Mesenchymal stem cell (in vitro differentiated cells and primary cell): ENCODE data around the gene IPO8.

Source experiments
- DNase-seq: peaks from one replicate; pipeline ENCODE4 v3.0.0-alpha.2; 2013
- H2AFZ ChIP-seq: one replicate; pipeline ENCODE4 v1.6.1; 2013; ENCODE audit warnings: low read depth, mild to moderate bottlenecking, control low read depth, inconsistent platforms, low read length, moderate library complexity
- H2AK5ac ChIP-seq: 2 replicates; pipeline ENCODE4 v1.6.1; 2013; ENCODE audit warnings: low read length, moderate library complexity, mild to moderate bottlenecking, inconsistent platforms; ENCODE audit not compliant: severe bottlenecking
- H2BK120ac ChIP-seq: one replicate; pipeline ENCODE4 v1.6.1; 2013; ENCODE audit warnings: low read depth, mild to moderate bottlenecking, inconsistent platforms, low read length, moderate library complexity
- H2BK12ac ChIP-seq, 2 experiments: one replicate each; pipeline ENCODE4 v1.6.1; 2013; ENCODE audit warnings: inconsistent platforms in 2 of 2, low read length in 2 of 2, mild to moderate bottlenecking in 2 of 2, moderate library complexity in 2 of 2, control low read depth in 1 of 2
- H2BK15ac ChIP-seq: one replicate; pipeline ENCODE4 v1.6.1; 2013; ENCODE audit warnings: mild to moderate bottlenecking, low read depth, inconsistent platforms; ENCODE audit not compliant: poor library complexity, severe bottlenecking
- H2BK5ac ChIP-seq: 2 replicates; pipeline ENCODE4 v1.6.1; 2013; ENCODE audit warnings: low read depth, mild to moderate bottlenecking, low read length, control low read depth, inconsistent platforms; ENCODE audit not compliant: poor library complexity, severe bottlenecking
- H3K14ac ChIP-seq, 2 experiments: one replicate each; pipeline ENCODE4 v1.6.1; 2013; ENCODE audit warnings: inconsistent platforms in 2 of 2, low read length in 2 of 2, control low read depth in 1 of 2, mild to moderate bottlenecking in 1 of 2, moderate library complexity in 1 of 2
- H3K18ac ChIP-seq, 2 experiments: one replicate each; pipeline ENCODE4 v1.6.1; 2013; ENCODE audit warnings: inconsistent platforms in 2 of 2, low read length in 2 of 2, control low read depth in 1 of 2, low read depth in 1 of 2, mild to moderate bottlenecking in 1 of 2
- H3K23ac ChIP-seq, 2 experiments: one replicate each; pipeline ENCODE4 v1.6.1; 2013; ENCODE audit warnings: inconsistent platforms in 2 of 2, low read length in 2 of 2, mild to moderate bottlenecking in 2 of 2, moderate library complexity in 2 of 2, control low read depth in 1 of 2
- H3K27ac ChIP-seq: 2 replicates; pipeline ENCODE4 v1.5.1; 2013; ENCODE audit warnings: mild to moderate bottlenecking, moderate library complexity, low read length, control low read depth, inconsistent platforms; ENCODE audit not compliant: poor library complexity, severe bottlenecking
- H3K27me3 ChIP-seq, 2 experiments: 2 replicates each; pipeline versions ENCODE4 v1.6.1 to v1.7.0; 2013; ENCODE audit warnings: low read length in 2 of 2, mild to moderate bottlenecking in 2 of 2, moderate library complexity in 2 of 2, control low read depth in 1 of 2, inconsistent platforms in 1 of 2; ENCODE audit not compliant: control insufficient read depth in 1 of 2, insufficient read depth in 1 of 2
- H3K36me3 ChIP-seq, 2 experiments: 2 replicates each; pipeline versions ENCODE4 v1.6.1 to v1.7.0; 2013; ENCODE audit warnings: low read length in 2 of 2, control low read depth in 1 of 2, inconsistent platforms in 1 of 2, low read depth in 1 of 2, mild to moderate bottlenecking in 1 of 2; ENCODE audit not compliant: insufficient read depth in 2 of 2, control insufficient read depth in 1 of 2
- H3K4ac ChIP-seq, 2 experiments: one replicate each; pipeline ENCODE4 v1.6.1; 2013; ENCODE audit warnings: inconsistent platforms in 2 of 2, low read length in 2 of 2, mild to moderate bottlenecking in 2 of 2, moderate library complexity in 2 of 2, control low read depth in 1 of 2, low read depth in 1 of 2
- H3K4me1 ChIP-seq: 2 replicates; pipeline ENCODE4 v1.6.1; 2013; ENCODE audit warnings: low read depth, low read length, control low read depth; ENCODE audit not compliant: control insufficient read depth, insufficient read depth
- H3K4me2 ChIP-seq: 2 replicates; pipeline ENCODE4 v1.6.1; 2013; ENCODE audit warnings: low read length, mild to moderate bottlenecking, inconsistent platforms; ENCODE audit not compliant: poor library complexity, severe bottlenecking
- H3K4me3 ChIP-seq, 2 experiments: 2 replicates each; pipeline versions ENCODE4 v1.5.1 to v1.7.0; 2013; ENCODE audit warnings: low read length in 2 of 2, mild to moderate bottlenecking in 2 of 2, control low read depth in 1 of 2, low read depth in 1 of 2; ENCODE audit not compliant: insufficient read depth in 1 of 2
- H3K79me1 ChIP-seq: replicated peaks from 2 replicates; pipeline ENCODE4 v1.6.1; 2013; ENCODE audit warnings: mild to moderate bottlenecking, control low read depth, low read length, inconsistent platforms; ENCODE audit not compliant: poor library complexity, severe bottlenecking
- H3K9ac ChIP-seq: 2 replicates; pipeline ENCODE4 v1.7.0; 2013; ENCODE audit warnings: mild to moderate bottlenecking, low read length, moderate library complexity
- H3K9me3 ChIP-seq: 2 replicates; pipeline ENCODE4 v1.7.0; 2013; ENCODE audit warnings: mild to moderate bottlenecking, low read length; ENCODE audit not compliant: control insufficient read depth
- H4K8ac ChIP-seq: one replicate; pipeline ENCODE4 v1.6.1; 2013; ENCODE audit warnings: inconsistent platforms, mild to moderate bottlenecking, low read length, moderate library complexity
- H4K91ac ChIP-seq: one replicate; pipeline ENCODE4 v1.6.1; 2013; ENCODE audit warnings: mild to moderate bottlenecking, low read length, inconsistent platforms
- WGBS: methylation state at CpG from one replicate; pipeline ENCODE4 v1.1.7; 2013; ENCODE audit warnings: mixed read lengths; 5-methylcytosine and 5-hydroxymethylcytosine counted together

IPO8 gene

GRCh38 chr12:30602678-30603077 lies 93.0 kb downstream of the IPO8 start:
- Histone ChIP-seq H2AK5ac (no peak overlapping the region), H3K14ac (no peak overlapping the region), H3K4ac (no peak overlapping the region), H2BK120ac (no peak overlapping the region), H3K27me3 (no peaks in the 10 kb centered on the region), H3K9me3 (peaks cover 18% of the 10 kb centered on the region), H2AFZ (no peak overlapping the region), H3K36me3 (no peaks in the 10 kb centered on the region), H3K27ac (no peak overlapping the region), H2BK12ac (no peak overlapping the region), H3K18ac (no peak overlapping the region), H3K4me3 (no peak overlapping the region), H3K23ac (no peak overlapping the region), H3K79me1 (no peaks in the 10 kb centered on the region), H3K4me1 (no peaks in the 10 kb centered on the region), H3K4me2 (no peak overlapping the region), H2BK15ac (no peak overlapping the region), H3K9ac (no peak overlapping the region), H4K91ac (no peak overlapping the region), H4K8ac (no peak overlapping the region), H2BK5ac (no peak overlapping the region)
- WGBS: no CpG with 5 or more reads among the region's 3 CpGs
- DNase-seq: no peak

- H3K9ac ChIP-seq: no peak overlapping the region
- no peak overlapping the region for H2BK120ac ChIP-seq
- no peak overlapping the region for H3K4me3 ChIP-seq
- H2AFZ ChIP-seq: no peak overlapping the region
- H3K14ac ChIP-seq: no peak overlapping the region
- no peak overlapping the region for H3K4me2 ChIP-seq
- H3K36me3 ChIP-seq: no peaks in the 10 kb centered on the region
- no peaks in the 10 kb centered on the region for H3K4me1 ChIP-seq
- no peak overlapping the region for H3K18ac ChIP-seq
- no peak overlapping the region for H2BK15ac ChIP-seq
- no peak overlapping the region for H4K8ac ChIP-seq
- 100% methylated on average over 1 of the region's 2 CpGs for WGBS
- no peak overlapping the region for H2AK5ac ChIP-seq
- no peak overlapping the region for H3K23ac ChIP-seq
- no peak overlapping the region for H4K91ac ChIP-seq
- no peak overlapping the region for H3K4ac ChIP-seq
- no peak overlapping the region for H2BK5ac ChIP-seq
- no peak overlapping the region for H2BK12ac ChIP-seq
- H3K79me1 ChIP-seq: no peaks in the 10 kb centered on the region
- no peak for DNase-seq
- H3K9me3 ChIP-seq: peaks cover 18% of the 10 kb centered on the region
- H3K27ac ChIP-seq: no peak overlapping the region
- no peaks in the 10 kb centered on the region for H3K27me3 ChIP-seq
Observed at GRCh38 chr12:30599608-30600007, 96.1 kb downstream of the IPO8 start.

- Histone ChIP-seq H2BK12ac (no peak overlapping the region), H3K4me2 (no peak overlapping the region), H3K18ac (no peak overlapping the region), H3K27me3 (no peaks in the 10 kb centered on the region), H3K27ac (no peak overlapping the region), H3K79me1 (no peaks in the 10 kb centered on the region), H2BK120ac (no peak overlapping the region), H4K91ac (no peak overlapping the region), H2AFZ (no peak overlapping the region), H2BK5ac (no peak overlapping the region), H3K4me1 (no peaks in the 10 kb centered on the region), H3K14ac (no peak overlapping the region), H2BK15ac (no peak overlapping the region), H3K4ac (no peak overlapping the region), H3K9me3 (peaks cover 16% of the 10 kb centered on the region), H3K4me3 (no peak overlapping the region), H4K8ac (no peak overlapping the region), H3K9ac (no peak overlapping the region), H2AK5ac (no peak overlapping the region), H3K36me3 (no peaks in the 10 kb centered on the region), H3K23ac (no peak overlapping the region)
- 97% methylated on average over 6 of the region's 7 CpGs for WGBS
- DNase-seq: no peak
Observed at GRCh38 chr12:30598889-30599288, 96.8 kb downstream of the IPO8 start.

- DNase-seq: no peak
- Histone ChIP-seq H3K4me2 (no peak overlapping the region), H3K18ac (no peak overlapping the region), H3K14ac (no peak overlapping the region), H3K9me3 (no peaks in the 10 kb centered on the region), H2BK12ac (no peak overlapping the region), H3K4me1 (no peaks in the 10 kb centered on the region), H3K4me3 (no peak overlapping the region), H4K91ac (no peak overlapping the region), H2AK5ac (no peak overlapping the region), H3K27ac (no peak overlapping the region), H3K36me3 (no peaks in the 10 kb centered on the region), H2BK5ac (no peak overlapping the region), H3K4ac (no peak overlapping the region), H2AFZ (no peak overlapping the region), H2BK120ac (no peak overlapping the region), H4K8ac (no peak overlapping the region), H3K23ac (no peak overlapping the region), H2BK15ac (no peak overlapping the region), H3K79me1 (no peaks in the 10 kb centered on the region), H3K9ac (no peak overlapping the region), H3K27me3 (no peaks in the 10 kb centered on the region)
- WGBS: 89% methylated on average over 4 of the region's 5 CpGs
Observed at GRCh38 chr12:30595742-30596141, 99.9 kb downstream of the IPO8 start.
